CD4-positive, CD25-positive, alpha-beta regulatory T cell (primary cell): ENCODE results near the gene OVCH1. TPM values are rescaled to one million over a fixed set of nuclear protein-coding genes. Genes with fewer than 3 reads are reported as not detected.

Source experiments
- ATAC-seq, 2 donors: fragments of 150-1000 bp; cut with Tn5 transposase; one replicate each; pipeline ENCODE4 v1.10.0; 2021; ENCODE audit warnings: low read depth in 2 of 2, moderate number of reproducible peaks in 2 of 2, moderate library complexity in 1 of 2
- DNase-seq, 3 donors: peaks; one replicate each; pipeline versions ENCODE4 v3.0.0 to v3.0.0-alpha.2; 2012 to 2022; ENCODE audit warnings: mixed read lengths in 1 of 3
- H3K27ac ChIP-seq: one replicate; pipeline ENCODE4 v1.7.0; 2013; ENCODE audit warnings: mild to moderate bottlenecking, low read length; ENCODE audit not compliant: insufficient read depth, poor library complexity, severe bottlenecking
- H3K27me3 ChIP-seq: one replicate; pipeline ENCODE4 v1.7.0; 2013; ENCODE audit warnings: low read length; ENCODE audit not compliant: control insufficient read depth, insufficient read depth
- H3K36me3 ChIP-seq: one replicate; pipeline ENCODE4 v1.7.0; 2013; ENCODE audit warnings: mild to moderate bottlenecking, low read length, moderate library complexity; ENCODE audit not compliant: control insufficient read depth, insufficient read depth
- H3K4me1 ChIP-seq: 2 replicates; pipeline ENCODE4 v1.7.0; 2013; ENCODE audit warnings: mild to moderate bottlenecking, low read length; ENCODE audit not compliant: insufficient read depth, control insufficient read depth, poor library complexity, severe bottlenecking
- H3K4me3 ChIP-seq: one replicate; pipeline ENCODE4 v1.7.0; 2013; ENCODE audit warnings: low read depth, mild to moderate bottlenecking, low read length, moderate library complexity
- H3K9me3 ChIP-seq, 2 experiments: 1 replicate in 1 of 2; 2 replicates in 1 of 2; pipeline ENCODE4 v1.7.0; 2013; ENCODE audit warnings: low read length in 2 of 2, mild to moderate bottlenecking in 1 of 2, moderate library complexity in 1 of 2; ENCODE audit not compliant: control insufficient read depth in 2 of 2
- H3K27ac Mint-ChIP-seq, 3 donors: one replicate each; pipeline ENCODE4 v1.8.0; 2020 to 2022; ENCODE audit warnings: mild to moderate bottlenecking in 3 of 3, mixed read lengths in 3 of 3, moderate library complexity in 2 of 3
- H3K27me3 Mint-ChIP-seq: one replicate; pipeline ENCODE4 v1.8.0; 2022; ENCODE audit warnings: mild to moderate bottlenecking, mixed read lengths
- H3K36me3 Mint-ChIP-seq: one replicate; pipeline ENCODE4 v1.8.0; 2020; ENCODE audit warnings: mixed read lengths
- H3K4me1 Mint-ChIP-seq, 4 donors: one replicate each; pipeline ENCODE4 v1.8.0; 2020 to 2022; ENCODE audit warnings: mixed read lengths in 4 of 4, mild to moderate bottlenecking in 1 of 4
- H3K4me3 Mint-ChIP-seq, 4 donors: one replicate each; pipeline ENCODE4 v1.8.0; 2020 to 2022; ENCODE audit warnings: mild to moderate bottlenecking in 4 of 4, mixed read lengths in 4 of 4, moderate library complexity in 3 of 4
- H3K9me3 Mint-ChIP-seq, 7 donors: one replicate each; pipeline ENCODE4 v1.8.0; 2020 to 2022; ENCODE audit warnings: mixed read lengths in 7 of 7, mild to moderate bottlenecking in 3 of 7, moderate library complexity in 2 of 7
- polyA plus RNA-seq, 4 donors: library from polyadenylated mRNA; unstranded; fragments of 300-500 nt; fragmentation: Illumina TruSeq; gene quantifications; one replicate each; pipeline ENCODE4 v1.2.3, GENCODE V29; 2021
- total RNA-seq: library from RNA; stranded (reverse); gene quantifications from one replicate; pipeline ENCODE4 v1.2.3, GENCODE V29; 2022

OVCH1 gene
- total and polyA plus RNA-seq, 5 donors from 2014 or later, result not detected

- Mint-ChIP-seq H3K9me3 (no peaks in the 10 kb centered on the region), H3K27ac (peak overlapping the region in 2 of 3 donors; percentile 97 to 99), H3K27me3 (peaks cover 8% of the 10 kb centered on the region), H3K4me1 (peaks cover 16 to 48% (median 36%) of the 10 kb centered on the region in 4 donors), H3K36me3 (peaks cover 2% of the 10 kb centered on the region), H3K4me3 (peak overlapping the region; percentile 89 to 100 (median 98))
- no peak for DNase-seq
- peak overlapping the region; percentile 92 for H3K27ac ChIP-seq
- H3K27me3 ChIP-seq, result no peaks in the 10 kb centered on the region
- no peaks in the 10 kb centered on the region for H3K9me3 ChIP-seq
- peaks cover 13% of the 10 kb centered on the region for H3K4me1 ChIP-seq
- peaks cover 3% of the 10 kb centered on the region for H3K36me3 ChIP-seq
- ATAC-seq, result no peak
- H3K4me3 ChIP-seq, result peak overlapping the region; percentile 100
Measured at GRCh38 chr12:29382251-29382650, 115.2 kb downstream of the OVCH1 start.

- Mint-ChIP-seq H3K4me1 (peaks cover 30 to 62% (median 49%) of the 10 kb centered on the region in 4 donors), H3K27me3 (peaks cover 8% of the 10 kb centered on the region), H3K9me3 (no peaks in the 10 kb centered on the region), H3K27ac (peak within 1 kb of the TSS; percentile 97 to 99 (median 98)), H3K4me3 (peak within 1 kb of the TSS; percentile 89 to 100 (median 98)), H3K36me3 (peaks cover 2% of the 10 kb centered on the region)
- Histone ChIP-seq H3K27me3 (no peaks in the 10 kb centered on the region), H3K27ac (peak within 1 kb of the TSS; percentile 92), H3K4me1 (peaks cover 13% of the 10 kb centered on the region), H3K4me3 (peak within 1 kb of the TSS; percentile 100), H3K9me3 (no peaks in the 10 kb centered on the region), H3K36me3 (peaks cover 3% of the 10 kb centered on the region)
- ATAC-seq, result peak; percentile 89 to 92
- DNase-seq, result peak; percentile 90 to 99 (median 96)
Measured at GRCh38 chr12:29380536-29381523, 116.7 kb downstream of the OVCH1 start, which contains the start of gene ERGIC2. ERGIC2 (minus strand) TSS chr12:29381172; CDS start chr12:29371633, 9,539 bp downstream.

Other genes with a start within 250 kb of the OVCH1 start
- gene ERGIC2, start 116.5 kb downstream of the OVCH1 start, total RNA-seq, result 37.4 TPM
- 100 to 1,000 TPM in 3 of 4 donors, 10 to 100 TPM in 1; 89.3 to 125 (median 105) TPM for gene ERGIC2, start 116.5 kb downstream of the OVCH1 start, polyA plus RNA-seq